A549 (cell line): Measurements from ENCODE around the gene TP73.

ENCODE experiments used
- EP300 ChIP-seq, 2 experiments: fragments of >200 bp; sonication (Bioruptor Twin); formaldehyde crosslinking; IDR thresholded peaks; 2 replicates in 1 of 2; 3 replicates in 1 of 2; pipeline ENCODE4 v1.6.1; 2016 to 2017
- HDAC2 ChIP-seq: fragments of 200-600 bp; sonication (generic); IDR thresholded peaks from 2 replicates; pipeline ENCODE4 v1.6.1; 2016
- HOXA7 ChIP-seq: fragments of 250-450 bp; sonication (Bioruptor Pico); IDR thresholded peaks from 2 replicates; pipeline ENCODE4 v1.5.0; 2020; ENCODE audit warnings: mild to moderate bottlenecking, moderate library complexity
- HOXB13 ChIP-seq: fragments of 250-450 bp; sonication (Bioruptor Pico); IDR thresholded peaks from 2 replicates; pipeline ENCODE4 v1.5.0; 2020; ENCODE audit warnings: low read depth, mild to moderate bottlenecking, moderate library complexity
- RAD21 ChIP-seq, 2 experiments: fragments of >200 bp in 1 of 2; sonication (Bioruptor Twin) in 1 of 2; formaldehyde crosslinking in 1 of 2; IDR thresholded peaks in 1 of 2; conservative IDR thresholded peaks in 1 of 2; 2 replicates in 1 of 2; 3 replicates in 1 of 2; pipeline ENCODE4 v1.6.1; 2012 to 2018; ENCODE audit warnings: inconsistent platforms in 1 of 2
- RNF2 ChIP-seq: fragments of 200-600 bp; sonication (generic); IDR thresholded peaks from 2 replicates; pipeline ENCODE4 v1.6.1; 2016; ENCODE audit warnings: low read depth, mild to moderate bottlenecking, antibody characterized with exemption, moderate library complexity, borderline replicate concordance
- TP53 ChIP-seq: fragments of 250-450 bp; sonication (Bioruptor Pico); IDR thresholded peaks from 2 replicates; pipeline ENCODE4 v1.5.0; 2021; ENCODE audit warnings: mild to moderate bottlenecking, moderate library complexity
- TF ChIP-seq, protein P1 (sequence below): fragments of >200 bp; sonication (Bioruptor Twin); formaldehyde crosslinking; IDR thresholded peaks from 3 replicates; pipeline ENCODE4 v1.5.1; 2016

DNA sequence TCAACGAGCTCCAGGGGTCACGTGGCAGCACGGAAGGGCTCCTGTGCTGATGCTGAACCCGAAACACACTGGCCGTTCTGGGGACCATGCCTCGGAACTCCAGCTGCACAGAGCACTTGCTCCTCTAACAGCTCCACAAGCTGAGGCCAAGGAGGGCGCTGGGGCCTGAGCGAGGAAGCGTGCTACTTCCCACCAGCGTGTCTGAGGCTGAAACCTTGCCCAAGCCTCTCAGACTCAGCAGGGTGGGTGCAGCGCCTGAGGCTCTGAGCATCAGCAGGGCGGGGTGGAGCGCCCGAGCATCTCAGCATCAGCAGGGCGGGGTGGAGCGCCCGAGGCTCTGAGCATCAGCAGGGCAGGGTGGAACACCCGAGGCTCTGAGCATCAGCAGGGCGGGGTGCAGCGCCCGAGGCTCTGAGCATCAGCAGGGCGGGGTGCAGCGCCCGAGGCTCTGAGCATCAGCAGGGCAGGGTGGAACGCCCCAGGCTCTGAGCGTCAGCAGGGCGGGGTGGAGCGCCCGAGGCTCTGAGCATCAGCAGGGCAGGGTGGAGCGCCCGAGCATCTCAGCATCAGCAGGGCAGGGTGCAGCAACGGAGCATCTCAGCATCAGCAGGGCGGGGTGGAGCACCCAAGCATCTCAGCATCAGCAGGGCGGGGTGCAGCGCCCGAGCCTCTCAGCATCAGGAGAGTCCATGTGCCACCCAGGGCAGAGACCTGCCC, 12.0 kb upstream of the TP73 start:
- no peak for TF ChIP-seq HOXB13 (CRISPR knock-in tag)
- no peak for TF ChIP-seq HOXA7 (CRISPR knock-in tag)
- TF ChIP-seq, protein P1, sequence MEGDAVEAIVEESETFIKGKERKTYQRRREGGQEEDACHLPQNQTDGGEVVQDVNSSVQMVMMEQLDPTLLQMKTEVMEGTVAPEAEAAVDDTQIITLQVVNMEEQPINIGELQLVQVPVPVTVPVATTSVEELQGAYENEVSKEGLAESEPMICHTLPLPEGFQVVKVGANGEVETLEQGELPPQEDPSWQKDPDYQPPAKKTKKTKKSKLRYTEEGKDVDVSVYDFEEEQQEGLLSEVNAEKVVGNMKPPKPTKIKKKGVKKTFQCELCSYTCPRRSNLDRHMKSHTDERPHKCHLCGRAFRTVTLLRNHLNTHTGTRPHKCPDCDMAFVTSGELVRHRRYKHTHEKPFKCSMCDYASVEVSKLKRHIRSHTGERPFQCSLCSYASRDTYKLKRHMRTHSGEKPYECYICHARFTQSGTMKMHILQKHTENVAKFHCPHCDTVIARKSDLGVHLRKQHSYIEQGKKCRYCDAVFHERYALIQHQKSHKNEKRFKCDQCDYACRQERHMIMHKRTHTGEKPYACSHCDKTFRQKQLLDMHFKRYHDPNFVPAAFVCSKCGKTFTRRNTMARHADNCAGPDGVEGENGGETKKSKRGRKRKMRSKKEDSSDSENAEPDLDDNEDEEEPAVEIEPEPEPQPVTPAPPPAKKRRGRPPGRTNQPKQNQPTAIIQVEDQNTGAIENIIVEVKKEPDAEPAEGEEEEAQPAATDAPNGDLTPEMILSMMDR: no peak
- TF ChIP-seq TP53 (CRISPR knock-in tag): no peak
- no peak for TF ChIP-seq RNF2
- TF ChIP-seq HDAC2: no peak
- TF ChIP-seq RAD21 (conservative IDR thresholded peaks at IDR 0.05 in 1 of 2, IDR thresholded peaks at IDR 0.05 in 1 of 2): no peak
- no peak for TF ChIP-seq EP300 (IDR thresholded peaks at IDR 0.05)
